Skeletal muscle satellite cell (primary cell): ENCODE data around the gene TK2. TPM values are rescaled to one million over a fixed set of nuclear protein-coding genes. Genes with fewer than 3 reads are reported as not detected.
"Not testable (repeated sequence)": the region's sequence is repeated elsewhere in the genome, so short reads cannot be mapped to it uniquely, and the experiment has no call there.

Experiments
- H3K27me3 ChIP-seq: 2 replicates; pipeline ENCODE4 v1.7.0; 2013; ENCODE audit warnings: low read length; ENCODE audit not compliant: control insufficient read depth, insufficient read depth
- H3K36me3 ChIP-seq: 2 replicates; pipeline ENCODE4 v1.7.0; 2013; ENCODE audit warnings: mild to moderate bottlenecking, control low read depth, low read length; ENCODE audit not compliant: insufficient read depth
- H3K4me1 ChIP-seq: 2 replicates; pipeline ENCODE4 v1.7.0; 2013; ENCODE audit warnings: low read length; ENCODE audit not compliant: control insufficient read depth, insufficient read depth
- H3K4me2 ChIP-seq: 2 replicates; pipeline ENCODE4 v1.7.0; 2013; ENCODE audit warnings: mild to moderate bottlenecking, low read length
- H3K4me3 ChIP-seq: 2 replicates; pipeline ENCODE4 v1.7.0; 2013; ENCODE audit warnings: low read length
- H3K9ac ChIP-seq: 2 replicates; pipeline ENCODE4 v1.7.0; 2013; ENCODE audit warnings: mild to moderate bottlenecking, low read depth, low read length, moderate library complexity
- H3K9me3 ChIP-seq: replicated peaks from 2 replicates; pipeline ENCODE4 v1.7.0; 2013; ENCODE audit warnings: mild to moderate bottlenecking, control low read depth, low read length
- total RNA-seq: library from RNA; depleted of rRNA; stranded (reverse); fragments of >200 nt; gene quantifications from 2 replicates; pipeline ENCODE4 v1.2.3, GENCODE V29; 2012; rRNA removed

Gene TK2
- 15.9 and 21.0 TPM in 2 replicates for total RNA-seq

DNA sequence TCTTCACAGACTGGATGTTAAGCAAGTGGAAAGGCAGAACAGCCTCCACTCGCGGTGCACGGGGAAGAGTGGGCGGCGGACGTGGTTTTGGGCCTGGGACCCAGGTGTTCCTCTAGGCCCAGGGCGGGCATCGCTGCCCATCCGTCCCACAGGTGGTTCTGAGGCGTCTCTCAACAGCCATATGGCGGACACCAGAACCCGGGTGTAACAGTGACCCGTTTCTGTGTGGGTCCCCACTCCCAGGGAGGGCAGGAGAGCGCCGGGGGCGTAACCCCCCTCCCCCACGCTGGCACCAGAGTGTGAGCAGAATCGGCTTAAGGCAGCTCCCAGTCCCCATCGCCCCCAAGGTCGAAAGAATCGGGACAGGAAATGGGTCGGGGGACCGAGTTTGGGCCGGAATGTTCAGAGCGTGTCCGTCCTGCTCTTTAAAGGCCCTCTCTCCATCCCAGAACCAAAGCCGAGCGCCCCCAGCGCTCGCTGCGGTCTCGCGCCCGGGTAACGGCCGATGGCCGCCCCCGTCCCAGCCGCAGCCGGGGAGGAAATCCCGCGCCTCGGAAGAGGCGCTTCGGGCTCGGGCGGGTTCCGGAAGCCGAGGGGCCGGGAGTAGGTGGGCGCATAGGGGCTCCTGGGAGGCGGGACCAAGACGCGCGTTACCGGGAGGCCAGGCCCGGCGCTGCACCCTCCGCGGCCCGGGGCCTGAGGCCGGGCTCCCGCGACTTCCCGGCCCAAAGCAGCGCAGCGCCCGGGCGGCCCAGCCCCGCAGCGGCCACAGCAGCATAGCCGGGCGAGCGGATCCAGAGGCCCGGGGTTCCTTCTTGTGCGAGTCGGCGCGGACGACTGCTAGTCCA, at the start of gene TK2:
Gene TK2 (minus strand): TSS at position 839 of the 848 bp plus-strand sequence. CDS start 61 bp downstream, at position 778.
- Histone ChIP-seq H3K27me3 (no peaks in the 10 kb centered on the region), H3K4me2 (peak within 1 kb of the TSS; percentile 95), H3K36me3 (peaks cover 3% of the 10 kb centered on the region), H3K4me1 (peaks cover 36% of the 10 kb centered on the region), H3K4me3 (peak within 1 kb of the TSS; percentile 87), H3K9ac (peak within 1 kb of the TSS; percentile 96), H3K9me3 (no peaks in the 10 kb centered on the region)

DNA sequence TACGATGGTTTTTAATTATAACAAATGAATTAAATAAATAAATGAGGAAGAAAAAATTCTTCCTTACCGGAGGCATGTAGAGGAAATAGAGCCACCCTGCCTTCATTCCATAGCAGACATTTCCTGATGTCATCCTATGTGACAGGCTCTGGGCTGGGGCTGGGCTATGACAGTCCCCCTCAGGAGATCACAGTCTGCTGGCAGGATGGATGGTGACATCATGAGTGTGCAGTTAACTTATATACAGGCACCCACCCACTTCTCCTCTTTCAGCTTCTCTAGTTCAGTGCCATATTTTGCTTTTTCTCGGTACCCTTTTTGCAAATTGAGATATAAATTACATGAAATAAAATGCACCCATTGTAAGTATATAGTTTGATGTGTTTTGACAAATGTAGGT, 48.2 kb upstream of the TK2 start:
- Histone ChIP-seq H3K9ac (no peak overlapping the region), H3K27me3 (peaks cover 16% of the 10 kb centered on the region), H3K4me2 (no peak overlapping the region), H3K9me3 (peaks cover 2% of the 10 kb centered on the region), H3K4me1 (no peaks in the 10 kb centered on the region), H3K4me3 (no peak overlapping the region), H3K36me3 (no peaks in the 10 kb centered on the region)

DNA sequence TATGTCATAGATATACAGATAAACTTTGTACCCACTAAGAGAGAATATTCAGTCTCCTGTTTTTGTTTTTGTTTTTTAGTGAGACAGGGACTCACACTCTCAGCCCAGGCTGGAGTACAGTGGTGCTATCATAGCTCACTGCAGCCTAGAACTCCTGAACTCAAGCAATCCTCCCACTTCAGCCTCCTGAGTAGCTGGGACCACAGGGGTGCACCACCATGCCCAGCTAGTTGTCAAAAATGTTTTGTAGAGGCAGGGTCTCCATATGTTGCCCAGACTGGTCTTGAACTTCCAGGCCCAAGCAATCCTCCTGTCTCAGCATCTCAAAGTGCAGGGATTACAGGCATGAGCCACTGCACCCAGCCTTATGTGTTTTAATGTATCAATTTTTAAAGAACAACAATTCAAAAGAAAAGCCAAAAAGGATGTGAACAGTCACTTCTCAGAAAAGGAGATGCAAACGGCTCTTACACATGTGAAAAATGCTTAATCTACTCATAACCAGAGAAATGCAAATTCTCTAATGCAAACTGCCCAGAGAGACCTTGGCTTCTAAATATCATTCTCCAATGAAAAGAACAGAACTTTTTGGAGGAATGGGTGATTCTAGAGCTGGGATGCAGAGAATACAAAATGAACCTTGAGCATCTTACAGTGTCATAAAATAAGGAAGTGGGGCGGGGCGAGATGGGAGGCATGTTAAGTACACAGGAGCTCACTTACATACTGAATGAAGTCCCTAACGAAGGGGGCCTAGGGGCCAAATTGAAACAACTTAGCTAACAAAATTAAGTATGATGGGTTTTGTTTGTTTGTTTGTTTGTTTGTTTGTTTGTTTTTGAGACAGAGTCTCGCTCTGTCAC, 47.3 kb upstream of the TK2 start:
- Histone ChIP-seq H3K4me2 (no peak overlapping the region), H3K9ac (no peak overlapping the region), H3K36me3 (no peaks in the 10 kb centered on the region), H3K9me3 (peaks cover 2% of the 10 kb centered on the region), H3K4me1 (no peaks in the 10 kb centered on the region), H3K27me3 (peaks cover 16% of the 10 kb centered on the region), H3K4me3 (no peak overlapping the region)

DNA sequence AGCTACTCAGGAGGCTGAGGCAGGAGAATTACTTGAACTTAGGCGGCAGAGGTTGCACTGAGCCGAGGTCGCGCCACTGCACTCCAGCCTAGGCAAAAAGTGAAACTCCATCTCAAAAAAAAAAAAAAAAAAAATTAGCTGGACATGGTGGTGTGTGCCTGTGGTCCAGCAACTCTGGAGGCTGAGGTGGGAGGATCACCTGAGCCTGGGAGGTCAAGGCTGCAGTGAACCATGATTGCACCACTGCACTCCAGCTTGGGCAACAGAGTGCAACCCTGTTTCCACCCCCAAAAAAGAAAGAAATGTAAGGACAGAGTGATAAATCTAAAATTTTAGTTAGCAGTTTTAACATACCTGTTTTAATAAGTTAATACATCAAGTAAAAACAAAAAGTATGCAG, 46.6 kb upstream of the TK2 start:
- H3K4me2 ChIP-seq, H3K9ac ChIP-seq, H3K9me3 ChIP-seq, H3K4me1 ChIP-seq, H3K4me3 ChIP-seq, H3K36me3 ChIP-seq: not testable (repeated sequence)
- peaks cover 16% of the 10 kb centered on the region for H3K27me3 ChIP-seq

DNA sequence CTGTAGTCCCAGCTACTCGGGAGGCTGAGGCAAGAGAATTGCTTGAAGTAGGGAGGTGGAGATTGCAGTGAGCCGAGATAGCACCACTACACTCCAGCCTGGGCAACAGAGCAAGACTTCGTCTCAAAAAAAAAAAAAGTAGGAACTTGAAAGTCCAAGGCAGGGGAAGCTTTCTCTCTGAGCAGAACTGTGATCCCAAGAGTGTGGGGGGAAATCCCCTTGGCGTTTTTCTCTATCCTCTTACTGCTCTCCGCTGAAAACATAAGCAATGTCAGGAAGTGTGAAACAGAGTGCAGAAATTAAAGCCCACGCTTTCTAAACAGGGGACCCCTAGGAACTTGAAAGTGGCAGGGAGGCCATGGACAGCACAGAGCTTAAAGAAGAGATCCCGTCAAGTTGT, 44.8 kb upstream of the TK2 start:
- Histone ChIP-seq H3K9me3 (no peaks in the 10 kb centered on the region), H3K27me3 (peaks cover 20% of the 10 kb centered on the region), H3K4me1 (no peaks in the 10 kb centered on the region), H3K4me3 (no peak overlapping the region), H3K4me2 (no peak overlapping the region), H3K9ac (no peak overlapping the region), H3K36me3 (no peaks in the 10 kb centered on the region)

DNA sequence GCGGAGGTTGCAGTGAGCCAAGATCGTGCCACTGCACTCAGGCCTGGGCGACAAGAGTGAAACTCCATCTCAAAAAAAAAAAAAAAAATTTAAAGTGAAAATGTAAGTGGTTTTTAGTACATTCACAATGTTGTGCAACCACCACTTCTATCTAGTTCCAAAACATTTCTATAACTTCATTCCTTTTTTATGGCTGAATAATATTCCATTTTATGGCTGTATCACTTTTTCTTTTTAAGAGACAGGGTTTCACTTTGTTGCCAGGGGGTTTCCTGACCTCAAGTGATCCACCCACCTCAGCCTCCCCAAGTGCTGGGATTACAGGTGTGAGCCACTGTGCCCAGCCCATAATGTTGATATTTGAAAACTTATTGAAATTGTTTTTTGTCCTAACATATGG, 42.9 kb upstream of the TK2 start:
- Histone ChIP-seq H3K9me3 (no peaks in the 10 kb centered on the region), H3K4me2 (no peak overlapping the region), H3K4me1 (no peaks in the 10 kb centered on the region), H3K9ac (no peak overlapping the region), H3K36me3 (no peaks in the 10 kb centered on the region), H3K27me3 (peaks cover 11% of the 10 kb centered on the region), H3K4me3 (no peak overlapping the region)

DNA sequence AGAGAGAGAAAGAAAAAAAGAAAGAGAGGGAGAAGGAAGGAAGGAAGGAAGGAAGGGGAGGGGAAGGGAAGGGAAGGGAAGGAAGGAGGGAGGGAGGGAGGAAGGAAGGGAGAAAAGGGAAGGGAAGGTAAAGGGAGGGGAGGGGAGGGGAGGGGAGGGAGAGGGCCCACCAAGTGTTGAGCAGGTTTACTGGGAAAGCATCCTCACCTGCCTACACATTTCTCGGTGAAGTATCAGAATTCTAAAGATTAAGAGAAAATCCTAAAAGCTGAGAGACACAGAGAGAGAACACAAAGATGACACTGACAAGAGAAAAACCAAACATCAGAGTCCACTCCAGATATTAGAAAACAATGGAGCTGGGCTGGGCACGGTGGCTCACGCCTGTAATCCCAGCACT, 42.3 kb upstream of the TK2 start:
- H3K4me3 ChIP-seq, result no peak overlapping the region

DNA sequence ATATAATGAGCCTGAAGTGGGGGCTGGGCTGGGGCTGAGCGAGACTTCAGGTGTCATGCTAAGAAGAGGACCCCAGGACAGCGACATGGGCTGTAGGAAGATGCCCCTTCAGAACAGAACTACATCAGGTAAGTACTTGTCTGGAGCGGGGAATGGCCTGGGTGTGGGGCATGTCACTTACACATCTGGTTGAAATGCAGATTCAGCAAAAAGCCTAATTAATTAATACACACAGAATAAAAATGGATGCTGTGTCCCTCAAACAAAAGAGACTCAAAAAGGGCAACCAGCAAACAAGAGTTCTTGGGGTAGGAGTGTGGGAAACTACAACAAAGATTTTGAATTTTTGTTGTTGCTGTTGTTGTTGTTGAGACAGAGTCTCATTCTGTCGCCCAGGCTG, 41.1 kb upstream of the TK2 start:
- Histone ChIP-seq H3K4me1 (no peaks in the 10 kb centered on the region), H3K4me2 (no peak overlapping the region), H3K9ac (no peak overlapping the region), H3K27me3 (peaks cover 11% of the 10 kb centered on the region), H3K4me3 (no peak overlapping the region), H3K36me3 (no peaks in the 10 kb centered on the region), H3K9me3 (no peaks in the 10 kb centered on the region)

More for the DNA sequence above, 42.3 kb upstream of the TK2 start:
- Histone ChIP-seq H3K27me3 (peaks cover 11% of the 10 kb centered on the region), H3K9me3 (no peaks in the 10 kb centered on the region), H3K4me2 (no peak overlapping the region), H3K9ac (no peak overlapping the region), H3K36me3 (no peaks in the 10 kb centered on the region), H3K4me1 (no peaks in the 10 kb centered on the region)

DNA sequence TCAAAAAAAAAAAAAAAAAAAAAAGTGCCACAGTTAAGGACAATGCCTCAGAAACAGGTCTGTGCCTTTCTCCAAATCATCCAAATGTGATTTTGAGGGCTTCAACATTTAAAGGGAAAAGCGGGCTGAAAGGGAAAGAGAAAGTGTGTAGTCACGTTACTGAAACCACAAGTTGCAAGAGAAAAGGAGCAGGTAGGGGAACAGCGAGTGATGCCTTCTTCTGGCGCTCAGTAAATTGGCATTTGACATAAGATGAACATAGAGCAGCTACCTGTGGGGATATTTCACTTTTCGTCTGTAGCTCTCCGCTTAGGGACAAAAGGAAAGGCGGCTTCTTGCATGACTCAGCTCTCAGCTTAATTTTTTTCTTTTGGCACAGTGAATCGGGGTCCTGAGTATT, 40.4 kb upstream of the TK2 start:
- Histone ChIP-seq H3K9ac (no peak overlapping the region), H3K27me3 (peaks cover 11% of the 10 kb centered on the region), H3K36me3 (no peaks in the 10 kb centered on the region), H3K4me1 (no peaks in the 10 kb centered on the region), H3K4me2 (no peak overlapping the region), H3K4me3 (no peak overlapping the region), H3K9me3 (no peaks in the 10 kb centered on the region)

DNA sequence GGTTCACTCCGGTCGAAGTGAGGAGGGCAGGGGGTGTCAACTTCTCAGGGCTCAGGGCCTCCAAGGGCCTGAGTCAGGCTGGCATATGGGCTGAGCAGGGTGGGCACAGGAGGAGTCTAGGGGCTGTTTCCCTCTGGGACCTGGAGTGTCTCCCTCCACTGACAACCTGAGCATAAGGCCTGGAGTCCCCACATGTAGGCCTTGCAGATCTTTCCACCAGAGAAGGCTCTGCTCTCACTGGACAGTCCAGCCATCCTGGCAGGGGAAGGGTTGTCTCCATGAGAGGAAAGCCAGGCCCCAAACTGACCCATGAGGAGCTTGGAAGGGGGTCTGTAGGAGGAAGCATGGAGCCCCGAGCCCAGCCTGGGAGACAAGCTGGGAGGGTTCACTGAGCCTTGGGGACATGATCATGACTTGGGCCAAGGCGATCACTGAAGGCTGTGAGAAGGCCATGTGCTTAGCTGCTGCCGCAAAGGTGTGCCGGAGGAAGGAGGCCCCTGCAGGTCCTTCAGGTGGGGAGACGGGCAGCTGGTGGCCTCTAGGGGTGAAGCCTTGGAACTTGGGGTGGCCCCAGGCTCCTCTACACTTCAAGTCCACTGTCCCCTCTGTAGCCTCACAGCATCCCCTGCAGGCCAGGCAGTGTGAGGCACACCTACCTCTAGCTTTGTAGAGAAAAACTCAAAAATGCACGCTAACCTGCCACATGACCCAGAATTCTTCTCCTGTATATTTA, 39.2 kb upstream of the TK2 start:
- Histone ChIP-seq H3K4me1 (no peaks in the 10 kb centered on the region), H3K4me3 (no peak overlapping the region), H3K27me3 (peaks cover 5% of the 10 kb centered on the region)

DNA sequence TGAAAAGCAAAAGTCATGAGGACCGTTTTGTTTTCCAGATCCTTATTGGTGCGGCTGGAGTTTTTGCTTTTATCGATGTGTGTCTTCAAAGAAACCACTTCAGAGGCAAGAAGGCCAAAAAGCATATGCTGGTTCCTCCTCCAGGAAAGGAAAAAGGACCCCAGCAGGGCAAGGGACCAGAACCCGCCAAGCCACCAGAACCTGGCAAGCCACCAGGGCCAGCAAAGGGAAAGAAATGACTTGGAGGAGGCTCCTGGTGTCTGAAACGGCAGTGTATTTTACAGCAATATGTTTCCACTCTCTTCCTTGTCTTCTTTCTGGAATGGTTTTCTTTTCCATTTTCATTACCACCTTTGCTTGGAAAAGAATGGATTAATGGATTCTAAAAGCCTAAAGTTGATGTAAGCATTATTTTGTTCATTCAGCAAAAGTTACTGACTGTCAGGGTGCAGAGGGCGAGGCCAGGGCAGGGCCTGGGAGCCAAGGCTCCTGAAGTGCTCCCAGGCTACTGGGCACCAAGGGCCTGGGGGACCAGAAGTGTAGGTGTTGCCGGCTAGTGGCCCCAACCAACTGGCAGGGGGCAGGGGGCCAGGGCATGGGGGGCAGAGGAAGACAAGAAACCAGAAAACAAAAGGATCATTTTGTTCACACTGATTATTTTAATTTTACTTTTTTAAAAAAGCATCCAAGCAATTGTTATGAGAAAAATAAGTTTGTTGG, 38.1 kb upstream of the TK2 start:
- Histone ChIP-seq H3K4me1 (no peaks in the 10 kb centered on the region), H3K27me3 (peaks cover 5% of the 10 kb centered on the region), H3K36me3 (no peaks in the 10 kb centered on the region), H3K4me3 (no peak overlapping the region), H3K9ac (no peak overlapping the region), H3K4me2 (no peak overlapping the region), H3K9me3 (no peaks in the 10 kb centered on the region)

More for the DNA sequence above, 39.2 kb upstream of the TK2 start:
- Histone ChIP-seq H3K4me2 (no peak overlapping the region), H3K9ac (no peak overlapping the region), H3K36me3 (no peaks in the 10 kb centered on the region), H3K9me3 (no peaks in the 10 kb centered on the region)
